ENCODE data around the gene DDX23.

Gene DDX23

DNA sequence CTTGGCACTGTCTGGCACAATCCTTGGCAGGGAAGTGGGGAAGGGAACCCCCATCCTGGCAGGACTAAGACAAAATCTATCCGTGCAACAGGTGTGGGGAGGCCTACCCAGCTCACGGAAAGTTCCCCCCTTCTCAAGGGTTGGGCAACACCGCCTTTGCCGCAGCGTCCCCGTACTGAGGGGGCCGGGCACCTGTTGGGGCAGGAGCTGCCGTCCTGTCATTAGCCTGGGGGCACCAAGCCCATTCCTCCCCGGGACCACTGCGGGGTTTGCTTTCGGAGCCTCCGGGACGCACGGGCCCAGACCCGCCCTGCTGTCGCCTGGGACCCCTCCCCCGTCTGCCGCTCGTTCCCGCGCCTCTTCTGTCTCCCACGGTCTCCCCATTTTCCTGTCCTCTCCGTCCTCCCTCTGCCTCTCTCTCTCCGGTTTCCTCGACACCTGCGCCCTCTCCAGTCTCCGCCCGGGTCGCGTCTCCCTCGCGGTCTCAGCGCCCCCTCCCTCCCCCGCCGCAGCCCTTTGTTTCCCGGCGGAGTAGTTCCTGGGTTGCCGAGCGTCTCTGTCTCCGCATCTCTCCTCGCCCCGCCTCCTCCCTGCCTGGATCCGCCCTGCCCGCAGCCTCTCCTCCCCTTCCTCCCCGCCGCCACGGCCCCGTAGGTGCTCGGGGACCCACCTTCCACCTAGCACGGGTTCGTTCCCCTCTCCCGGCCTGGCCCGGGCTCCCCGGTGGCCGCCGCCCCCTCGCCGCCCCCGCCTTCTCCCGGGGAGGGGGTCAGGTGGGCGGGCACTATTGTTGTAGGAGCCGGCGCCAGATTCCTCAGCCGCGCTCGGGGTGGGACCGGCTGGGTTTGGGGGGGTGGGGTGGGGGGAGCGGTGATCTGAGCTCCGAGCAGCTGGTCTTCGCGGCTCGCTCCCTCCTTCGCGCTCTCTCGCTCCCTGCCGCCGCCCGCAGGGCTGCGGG, 33.8 kb downstream of the DDX23 start, which contains the start of gene CACNB3:
Gene CACNB3 (plus strand): TSS at position 624 of the 958 bp plus-strand sequence. CDS start 434 bp downstream, outside the sequence.
- TF ChIP-seq, protein P1, sequence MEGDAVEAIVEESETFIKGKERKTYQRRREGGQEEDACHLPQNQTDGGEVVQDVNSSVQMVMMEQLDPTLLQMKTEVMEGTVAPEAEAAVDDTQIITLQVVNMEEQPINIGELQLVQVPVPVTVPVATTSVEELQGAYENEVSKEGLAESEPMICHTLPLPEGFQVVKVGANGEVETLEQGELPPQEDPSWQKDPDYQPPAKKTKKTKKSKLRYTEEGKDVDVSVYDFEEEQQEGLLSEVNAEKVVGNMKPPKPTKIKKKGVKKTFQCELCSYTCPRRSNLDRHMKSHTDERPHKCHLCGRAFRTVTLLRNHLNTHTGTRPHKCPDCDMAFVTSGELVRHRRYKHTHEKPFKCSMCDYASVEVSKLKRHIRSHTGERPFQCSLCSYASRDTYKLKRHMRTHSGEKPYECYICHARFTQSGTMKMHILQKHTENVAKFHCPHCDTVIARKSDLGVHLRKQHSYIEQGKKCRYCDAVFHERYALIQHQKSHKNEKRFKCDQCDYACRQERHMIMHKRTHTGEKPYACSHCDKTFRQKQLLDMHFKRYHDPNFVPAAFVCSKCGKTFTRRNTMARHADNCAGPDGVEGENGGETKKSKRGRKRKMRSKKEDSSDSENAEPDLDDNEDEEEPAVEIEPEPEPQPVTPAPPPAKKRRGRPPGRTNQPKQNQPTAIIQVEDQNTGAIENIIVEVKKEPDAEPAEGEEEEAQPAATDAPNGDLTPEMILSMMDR (IDR thresholded peaks at IDR 0.05; ENCODE audit: insufficient read depth, low read length, poor library complexity, severe bottlenecking) = no peak
- TF ChIP-seq EZH2phosphoT487 (conservative IDR thresholded peaks at IDR 0.05; ENCODE audit: low read length) = no peak
- Histone ChIP-seq H3K9me3 (ENCODE audit: insufficient read depth, low read length) (no peaks in the 10 kb centered on the region), H3K27me3 (ENCODE audit: low read length) (no peaks in the 10 kb centered on the region), H3K9me2 (replicated peaks; ENCODE audit: insufficient read depth, low read length) (no peaks in the 10 kb centered on the region), H3F3A (ENCODE audit: insufficient read depth) (peaks cover 15% of the 10 kb centered on the region), H2AFZ (ENCODE audit: low read depth, low read length, severe bottlenecking) (peak within 1 kb of the TSS; percentile 75), H3K4me3 (ENCODE audit: insufficient read depth, low read length, poor library complexity, severe bottlenecking) (peak within 1 kb of the TSS; percentile 63), H3K9ac (ENCODE audit: low read length) (peak within 1 kb of the TSS; percentile 61), H3K27ac (ENCODE audit: low read depth, low read length) (no peak within 1 kb of the TSS), H3K36me3 (ENCODE audit: low read length) (no peaks in the 10 kb centered on the region), H4K20me1 (ENCODE audit: low read depth, low read length) (no peaks in the 10 kb centered on the region), H3K79me2 (ENCODE audit: insufficient read depth, low read length) (no peaks in the 10 kb centered on the region), H3K4me2 (ENCODE audit: low read depth, low read length, poor library complexity, severe bottlenecking) (peak within 1 kb of the TSS; percentile 83)

DNA sequence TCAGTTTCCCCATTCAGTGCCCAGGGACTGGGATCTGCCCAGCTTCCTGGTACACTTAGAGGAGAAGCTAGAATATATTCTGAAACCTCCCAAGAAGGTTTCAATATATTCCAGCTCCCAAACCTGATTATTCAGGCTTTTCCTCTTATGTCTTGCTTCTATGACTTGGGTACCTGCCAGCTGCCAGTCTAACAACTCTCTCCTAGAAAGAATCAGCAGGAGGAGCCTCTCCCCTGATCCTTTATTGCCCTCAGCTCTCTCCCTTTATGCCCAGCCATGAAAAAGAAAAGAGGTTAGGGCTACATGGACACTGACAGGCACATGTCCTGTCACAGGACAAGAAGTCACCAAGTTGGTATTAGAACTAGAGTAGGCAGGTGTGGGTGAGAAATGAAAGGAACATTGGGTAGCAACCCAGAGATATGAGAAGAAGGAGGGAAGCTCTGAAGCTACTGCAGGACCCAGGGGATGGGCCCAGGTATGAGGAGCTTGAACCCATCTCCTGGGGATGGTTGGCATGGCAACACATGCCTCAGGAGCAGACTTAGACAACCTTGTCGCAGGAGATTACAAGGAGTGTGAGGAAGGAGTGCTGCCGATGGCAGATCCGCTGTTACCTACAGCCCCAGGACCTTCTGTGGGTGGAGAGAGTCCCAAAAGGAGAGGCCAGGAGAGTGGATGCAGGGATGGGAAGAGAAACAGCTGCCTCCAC, 35.7 kb downstream of the DDX23 start:
- Histone ChIP-seq H3K9ac (ENCODE audit: low read length) (peak overlapping the region; percentile 87; the same call in 1 of the 2 replicates), H4K20me1 (ENCODE audit: low read depth, low read length) (no peaks in the 10 kb centered on the region), H3K36me3 (ENCODE audit: low read length) (no peaks in the 10 kb centered on the region), H3K27ac (ENCODE audit: low read depth, low read length) (no peak overlapping the region), H3F3A (ENCODE audit: insufficient read depth) (peaks cover 15% of the 10 kb centered on the region), H3K27me3 (ENCODE audit: low read length) (no peaks in the 10 kb centered on the region), H2AFZ (ENCODE audit: low read depth, low read length, severe bottlenecking) (no peak overlapping the region), H3K9me3 (ENCODE audit: insufficient read depth, low read length) (no peaks in the 10 kb centered on the region), H3K9me2 (replicated peaks; ENCODE audit: insufficient read depth, low read length) (no peaks in the 10 kb centered on the region), H3K4me2 (ENCODE audit: low read depth, low read length, poor library complexity, severe bottlenecking) (peak overlapping the region; percentile 95), H3K4me3 (ENCODE audit: insufficient read depth, low read length, poor library complexity, severe bottlenecking) (no peak overlapping the region), H3K79me2 (ENCODE audit: insufficient read depth, low read length) (no peaks in the 10 kb centered on the region)
- TF ChIP-seq EZH2phosphoT487 (conservative IDR thresholded peaks at IDR 0.05; ENCODE audit: low read length) = no peak
- TF ChIP-seq, protein P1 (IDR thresholded peaks at IDR 0.05; ENCODE audit: insufficient read depth, low read length, poor library complexity, severe bottlenecking) = no peak

DNA sequence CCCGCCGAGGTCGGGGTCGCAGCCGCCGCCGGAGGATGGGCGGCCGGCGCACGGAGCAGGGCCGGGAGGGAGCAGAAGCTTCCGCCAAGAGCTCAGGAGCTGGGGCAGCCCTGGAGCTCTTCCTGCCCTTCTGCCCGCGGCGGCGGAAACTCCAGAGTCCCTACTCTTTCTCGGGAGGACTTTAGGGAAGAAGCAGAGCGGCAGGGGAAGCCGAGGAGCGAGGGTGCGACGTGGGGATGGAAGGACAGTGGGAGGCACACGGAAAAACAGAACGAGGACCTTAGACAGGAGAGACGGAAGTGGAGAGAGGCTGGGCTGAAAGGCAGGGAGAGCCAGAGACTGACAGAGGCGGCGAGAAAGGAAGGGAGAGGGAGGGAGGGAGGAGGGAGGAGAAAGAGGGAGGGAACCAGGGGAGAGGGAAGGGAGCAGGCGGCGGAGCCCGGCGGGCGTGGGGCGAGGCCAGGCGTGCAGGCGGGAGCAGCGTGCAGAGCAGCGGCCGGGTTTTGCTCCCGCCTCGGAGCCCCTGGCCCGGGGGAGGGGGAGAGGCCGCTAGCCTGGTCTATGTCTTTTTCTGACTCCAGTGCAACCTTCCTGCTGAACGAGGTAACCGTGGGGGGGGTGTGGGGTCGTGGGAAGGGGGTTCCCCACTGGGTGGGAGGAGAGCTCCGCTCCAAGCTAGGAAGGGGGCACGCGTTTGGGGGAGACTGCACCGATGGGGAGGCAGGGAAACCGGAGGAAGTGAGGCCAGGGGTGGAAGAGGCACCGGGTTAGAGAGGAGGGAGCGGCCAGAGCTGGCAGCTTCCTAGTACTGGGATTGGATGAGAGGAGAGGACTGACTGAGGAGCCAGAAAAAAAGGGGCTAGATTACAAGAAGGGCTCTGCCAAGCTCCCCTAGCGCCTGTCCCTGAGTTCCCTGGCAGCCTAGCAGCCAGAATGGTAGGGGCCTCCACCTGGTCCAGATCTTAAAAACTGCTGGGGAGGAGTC, 36.5 kb downstream of the DDX23 start:
- no peaks in the 10 kb centered on the region for H4K20me1 ChIP-seq (ENCODE audit: low read depth, low read length)
- no peaks in the 10 kb centered on the region for H3K9me3 ChIP-seq (ENCODE audit: insufficient read depth, low read length)
- H3K27me3 ChIP-seq (ENCODE audit: low read length) = no peaks in the 10 kb centered on the region
- TF ChIP-seq, protein P1 (IDR thresholded peaks at IDR 0.05; ENCODE audit: insufficient read depth, low read length, poor library complexity, severe bottlenecking) = no peak
- TF ChIP-seq EZH2phosphoT487 (conservative IDR thresholded peaks at IDR 0.05; ENCODE audit: low read length) = no peak
- no peaks in the 10 kb centered on the region for H3K79me2 ChIP-seq (ENCODE audit: insufficient read depth, low read length)
- peak overlapping the region; percentile 87 for H3K9ac ChIP-seq (ENCODE audit: low read length)
- no peaks in the 10 kb centered on the region for H3K36me3 ChIP-seq (ENCODE audit: low read length)
- H3K27ac ChIP-seq (ENCODE audit: low read depth, low read length) = peak overlapping the region; percentile 8; the same call in 1 of the 2 replicates
- peaks cover 15% of the 10 kb centered on the region for H3F3A ChIP-seq (ENCODE audit: insufficient read depth)
- no peaks in the 10 kb centered on the region for H3K9me2 ChIP-seq (replicated peaks; ENCODE audit: insufficient read depth, low read length)
- peak overlapping the region; percentile 95 for H3K4me2 ChIP-seq (ENCODE audit: low read depth, low read length, poor library complexity, severe bottlenecking)
- H2AFZ ChIP-seq (ENCODE audit: low read depth, low read length, severe bottlenecking) = peak overlapping the region; percentile 100
- H3K4me3 ChIP-seq (ENCODE audit: insufficient read depth, low read length, poor library complexity, severe bottlenecking) = peak overlapping the region; percentile 62

All from SU-DHL-6 (cell line).